GM18870 (cell line): ENCODE measurements around the gene SYK.
"Not testable (repeated sequence)": the region's sequence is repeated elsewhere in the genome, so short reads cannot be mapped to it uniquely, and the experiment has no call there.

ENCODE experiments used
- ATAC-seq: cut with Tn5 transposase; IDR thresholded peaks from one replicate; pipeline ENCODE4 v1.9.1; 2021; ENCODE audit warnings: moderate library complexity; ENCODE audit not compliant: unreplicated experiment

Gene SYK

DNA sequence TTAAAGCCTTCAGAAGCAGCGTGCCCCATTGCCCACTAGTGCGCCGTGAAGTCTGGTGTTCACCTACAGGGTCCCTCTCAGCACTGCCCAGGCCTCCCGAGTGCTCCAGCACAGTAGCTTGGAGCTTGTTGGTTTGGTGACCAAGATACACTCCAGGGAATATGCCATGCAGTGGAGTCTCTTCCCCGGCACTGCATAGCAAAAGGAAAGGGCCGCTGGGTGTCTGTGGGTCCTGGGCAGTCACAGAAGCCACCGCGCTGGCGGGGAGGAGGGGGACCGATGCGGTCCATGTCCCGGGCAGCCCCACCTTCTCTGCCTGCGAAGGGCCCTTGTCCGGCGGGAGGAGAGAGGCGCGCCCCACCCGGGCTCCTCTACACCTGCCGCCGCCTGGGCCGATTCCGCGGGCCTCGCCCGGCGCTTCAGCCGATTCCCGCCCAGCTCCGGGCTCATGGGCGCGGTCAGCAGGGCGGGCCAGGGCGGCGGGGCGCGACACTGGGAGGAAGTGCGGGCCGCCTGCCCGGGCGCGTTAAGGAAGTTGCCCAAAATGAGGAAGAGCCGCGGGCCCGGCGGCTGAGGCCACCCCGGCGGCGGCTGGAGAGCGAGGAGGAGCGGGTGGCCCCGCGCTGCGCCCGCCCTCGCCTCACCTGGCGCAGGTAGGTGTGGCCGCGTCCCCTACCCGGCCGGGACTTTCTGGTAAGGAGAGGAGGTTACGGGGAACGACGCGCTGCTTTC, at the start of gene SYK:
TSS of gene SYK (plus strand) at position 579 of the 732 bp plus-strand sequence. CDS start 42,080 bp downstream, outside the sequence.
- ATAC-seq = no peak

DNA sequence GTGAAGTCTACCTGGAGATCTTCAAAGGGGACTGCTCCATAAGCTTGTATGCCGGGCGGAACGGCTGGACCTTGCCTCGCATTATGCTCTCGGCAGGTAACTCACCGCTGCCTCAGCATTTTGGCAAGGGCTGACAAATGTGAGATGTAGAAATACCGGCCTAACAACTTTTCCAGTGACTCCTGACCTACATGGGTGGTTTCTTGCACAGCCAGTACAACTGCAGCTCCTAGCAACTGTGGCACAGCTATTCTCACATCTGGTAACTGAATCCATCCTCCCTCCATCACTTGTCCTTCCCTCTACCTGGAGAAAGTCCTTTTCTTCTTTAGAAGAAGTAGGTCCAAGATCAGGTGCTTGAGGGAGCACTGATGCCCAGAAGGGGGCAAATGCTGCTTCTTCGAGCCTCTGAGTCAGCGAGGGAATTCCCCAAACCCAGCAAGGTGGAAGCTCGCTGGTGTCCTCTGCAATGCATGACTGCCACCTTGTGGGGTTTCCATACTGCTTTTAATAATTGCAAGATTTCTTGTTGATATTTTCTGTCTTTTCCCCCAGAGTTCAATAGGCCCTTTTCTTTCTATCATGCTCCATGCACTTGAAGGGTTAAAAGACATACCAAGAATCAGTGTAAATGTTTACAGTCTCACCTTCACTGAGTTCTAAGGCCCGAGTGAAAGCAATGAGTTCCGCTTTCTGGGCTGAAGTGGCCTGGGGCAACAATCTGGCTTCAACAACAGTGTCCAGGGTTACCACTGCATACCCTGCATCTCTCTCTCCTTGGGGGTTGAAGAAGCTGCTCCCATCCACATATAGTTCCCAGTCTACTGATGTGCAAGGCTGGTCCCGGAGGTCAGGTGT, 45.9 kb upstream of the SYK start:
- not testable (repeated sequence) for ATAC-seq

DNA sequence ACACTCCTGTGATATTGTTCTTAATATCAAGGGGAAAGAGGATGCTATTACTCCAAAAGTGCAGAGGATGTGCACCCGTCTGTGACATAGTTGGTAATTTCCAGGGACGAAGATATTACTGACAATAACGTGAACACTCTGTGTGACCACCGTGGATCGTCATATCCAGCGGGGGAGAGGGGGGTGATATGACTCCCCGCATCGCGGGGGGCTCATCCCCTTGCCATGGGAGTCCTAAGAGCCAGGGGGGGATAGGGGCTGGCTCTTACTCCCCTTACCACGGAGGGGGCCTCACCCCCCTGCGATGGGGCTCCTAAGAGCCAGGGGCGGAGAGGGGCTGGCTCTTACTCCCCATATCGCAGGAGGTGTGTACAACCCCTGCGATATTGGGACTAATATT, 41.0 kb upstream of the SYK start:
- ATAC-seq = not testable (repeated sequence)

DNA sequence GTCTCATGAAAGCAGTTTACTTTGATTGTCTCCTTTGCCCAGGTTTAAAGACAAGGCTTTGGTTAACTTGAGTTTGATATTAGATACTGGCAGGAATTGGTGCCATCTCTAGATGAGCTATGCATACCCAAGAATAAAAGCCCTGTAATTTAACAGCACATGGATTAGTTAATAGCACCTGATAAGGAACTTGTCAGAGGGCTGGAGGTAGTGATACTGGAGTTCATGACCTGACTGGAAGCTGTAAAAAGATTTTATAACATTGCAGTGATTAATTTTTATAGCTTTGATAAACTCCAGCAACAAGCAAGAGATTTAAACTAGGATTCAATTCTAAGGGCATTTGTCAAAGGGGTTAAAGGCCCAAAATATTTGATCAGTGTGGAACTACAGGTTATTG, 34.9 kb upstream of the SYK start:
- no peak for ATAC-seq

- ATAC-seq = no peak
Measured at GRCh38 chr9:90767523-90768100, 34.0 kb upstream of the SYK start.

- no peak for ATAC-seq
Measured at GRCh38 chr9:90770182-90770738, 31.4 kb upstream of the SYK start.

DNA sequence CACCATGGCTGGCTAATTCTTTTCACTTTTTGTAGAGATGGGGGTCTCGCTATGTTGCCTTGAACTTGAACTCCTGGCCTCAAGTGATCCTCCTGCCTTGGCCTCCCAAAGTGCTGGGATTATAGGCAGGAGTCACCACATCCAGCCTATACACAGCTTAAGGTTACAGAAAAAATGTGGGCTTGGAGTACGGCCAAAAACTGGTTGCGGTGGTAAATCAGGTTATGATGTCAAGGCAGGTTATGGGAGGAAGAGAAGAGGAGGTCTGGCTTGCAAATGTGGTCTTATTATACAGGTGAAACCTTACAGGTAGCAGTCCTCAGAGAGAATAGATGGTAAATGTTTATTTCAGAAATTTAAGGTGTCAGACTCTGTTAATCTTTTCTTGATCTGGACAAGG, 30.7 kb upstream of the SYK start:
- no peak for ATAC-seq

- no peak for ATAC-seq
Measured at GRCh38 chr9:90772386-90772785, 29.2 kb upstream of the SYK start.

- ATAC-seq = no peak
Measured at GRCh38 chr9:90773617-90774016, 28.0 kb upstream of the SYK start.

- no peak for ATAC-seq
Measured at GRCh38 chr9:90774071-90774470, 27.5 kb upstream of the SYK start.

DNA sequence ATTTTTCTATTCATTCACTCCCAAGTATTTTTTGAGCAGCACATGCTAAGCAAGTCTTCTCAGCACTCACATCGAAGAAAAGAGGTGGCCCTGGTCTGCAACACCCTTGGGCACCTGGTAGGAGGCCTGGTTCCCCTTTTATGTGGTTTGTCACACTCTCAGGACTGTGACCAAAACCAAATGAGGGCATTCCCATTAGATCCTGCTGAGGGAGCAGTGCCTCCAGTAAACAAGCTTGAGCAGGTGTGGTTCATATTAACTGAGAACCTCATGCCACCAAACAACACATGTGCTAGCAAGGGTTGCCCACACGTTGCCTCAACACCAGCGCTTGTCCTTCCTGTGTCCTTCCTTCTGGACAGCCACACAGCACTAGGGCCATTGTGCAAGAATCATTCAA, 26.9 kb upstream of the SYK start:
- peak; percentile 78 for ATAC-seq

GRCh38 chr9:90775657-90776056, 26.0 kb upstream of the SYK start:
- no peak for ATAC-seq

- no peak for ATAC-seq
Measured at GRCh38 chr9:90778746-90779145, 22.9 kb upstream of the SYK start.

- ATAC-seq = no peak
Measured at GRCh38 chr9:90783552-90783951, 18.1 kb upstream of the SYK start.

GRCh38 chr9:90783964-90784363, 17.7 kb upstream of the SYK start:
- no peak for ATAC-seq

DNA sequence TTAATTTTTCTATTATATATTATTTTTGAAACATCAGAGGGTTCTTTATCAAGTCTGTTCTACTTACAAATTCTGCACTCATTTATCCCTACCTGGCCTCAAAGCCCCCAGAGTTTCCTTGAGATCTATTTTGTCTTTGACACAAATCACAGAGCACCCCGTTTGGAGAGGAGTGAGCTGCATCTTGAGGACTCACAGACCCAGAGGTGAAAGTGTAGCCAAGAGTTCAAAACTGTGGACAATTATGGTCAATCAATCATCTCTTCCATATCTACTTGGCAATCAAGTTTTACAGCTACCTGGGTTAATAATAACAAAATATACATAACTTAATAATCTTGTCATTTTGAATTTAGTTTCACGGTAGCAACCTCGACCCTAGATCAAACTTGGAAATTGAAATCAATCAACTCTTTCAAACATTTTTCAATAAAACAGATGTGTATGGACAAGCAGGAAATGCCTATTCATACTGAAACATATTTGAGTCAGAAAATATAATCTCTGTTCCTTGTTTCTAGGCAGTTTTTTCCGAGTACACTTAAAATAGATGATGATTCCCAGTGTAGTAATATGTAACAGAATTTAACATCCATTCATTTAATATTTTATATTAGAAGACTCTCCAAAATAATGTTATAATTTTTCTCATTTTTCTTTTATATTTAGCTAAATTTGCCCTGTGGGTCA, 13.7 kb upstream of the SYK start:
- ATAC-seq = peak; percentile 78

GRCh38 chr9:90788527-90788926, 13.1 kb upstream of the SYK start:
- ATAC-seq = not testable (repeated sequence)

GRCh38 chr9:90789408-90789807, 12.2 kb upstream of the SYK start:
- no peak for ATAC-seq

GRCh38 chr9:90789862-90790261, 11.8 kb upstream of the SYK start:
- ATAC-seq = no peak

DNA sequence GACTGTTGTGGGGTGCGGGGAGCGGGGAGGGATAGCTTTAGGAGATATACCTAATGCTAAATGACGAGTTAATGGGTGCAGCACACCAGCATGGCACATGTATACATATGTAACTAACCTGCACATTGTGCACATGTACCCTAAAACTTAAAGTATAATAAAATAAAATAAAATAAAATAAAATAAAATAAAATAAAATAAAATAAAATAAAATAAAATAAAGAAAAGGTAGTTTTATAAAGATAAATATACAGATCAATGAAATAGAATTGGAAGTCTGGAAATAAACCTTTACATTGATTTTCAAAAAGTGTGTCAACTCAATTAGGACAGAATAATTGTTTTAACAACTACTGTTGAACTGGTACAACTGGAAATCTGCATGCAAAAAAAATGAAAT, 8.6 kb upstream of the SYK start:
- ATAC-seq = not testable (repeated sequence)

- no peak for ATAC-seq
Measured at GRCh38 chr9:90793729-90794128, 7.9 kb upstream of the SYK start.
